CD4-positive, alpha-beta T cell treated with Interleukin-12 subunit alpha and Interleukin-12 subunit beta, for 1 hour (primary cell): ENCODE measurements around the gene C5orf63.
"Not testable (repeated sequence)": the region's sequence is repeated elsewhere in the genome, so short reads cannot be mapped to it uniquely, and the experiment has no call there.

ENCODE experiments used
- DNase-seq: peaks from one replicate; pipeline ENCODE4 v3.0.0-alpha.2; 2020

C5orf63 gene

DNA sequence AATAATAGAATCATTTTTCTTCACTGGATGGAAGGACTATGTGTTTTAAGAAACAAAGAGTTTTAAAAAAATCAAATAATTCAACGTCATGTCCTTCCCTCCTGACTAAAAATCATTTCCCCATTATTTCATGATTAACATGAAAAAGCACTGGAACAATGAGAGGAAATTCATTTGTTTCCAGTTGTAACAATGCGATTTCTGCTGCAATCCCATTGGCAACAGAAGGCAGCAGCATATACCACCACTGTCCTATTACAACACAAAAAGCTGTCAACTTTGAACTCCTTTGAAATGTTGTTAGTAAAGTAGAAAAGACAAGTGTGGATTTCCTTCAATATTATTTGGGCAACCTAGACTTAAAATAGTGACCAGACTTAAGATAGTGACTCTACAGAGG is 3.1 kb downstream of the C5orf63 start:
- no peak for DNase-seq

DNA sequence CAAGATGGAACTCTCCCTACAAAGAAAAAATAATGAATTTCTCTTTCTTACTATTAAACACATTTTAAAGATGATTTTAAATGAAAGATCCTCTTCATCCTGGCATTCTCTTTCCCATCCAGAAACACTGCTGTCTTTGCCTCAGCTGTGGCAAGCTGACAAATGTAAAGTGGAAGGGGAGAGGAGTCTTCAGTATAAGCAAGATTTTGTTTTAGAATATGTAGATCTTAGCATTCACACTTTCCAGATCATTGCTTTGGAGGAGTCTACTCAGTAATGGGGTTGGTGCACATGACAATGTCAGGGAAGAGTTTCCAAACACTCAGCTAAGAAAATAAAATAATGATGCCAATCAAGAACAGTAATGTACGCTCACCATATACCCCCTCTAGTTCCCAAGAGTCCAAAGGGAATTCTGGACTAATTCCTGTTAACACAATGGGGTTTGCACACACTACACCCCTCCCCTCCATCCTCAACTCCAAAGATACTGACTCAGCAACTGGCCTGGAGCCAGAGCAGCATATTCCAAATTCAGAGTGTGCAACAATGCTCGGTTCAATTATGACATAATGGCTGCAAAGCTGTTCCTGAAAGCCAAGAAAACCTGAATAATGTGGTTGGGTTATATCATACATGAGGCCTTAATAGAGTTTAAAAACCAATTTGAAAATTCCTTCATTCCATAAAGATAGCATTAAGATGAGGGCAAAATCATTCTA is 4.6 kb downstream of the C5orf63 start:
- no peak for DNase-seq

DNA sequence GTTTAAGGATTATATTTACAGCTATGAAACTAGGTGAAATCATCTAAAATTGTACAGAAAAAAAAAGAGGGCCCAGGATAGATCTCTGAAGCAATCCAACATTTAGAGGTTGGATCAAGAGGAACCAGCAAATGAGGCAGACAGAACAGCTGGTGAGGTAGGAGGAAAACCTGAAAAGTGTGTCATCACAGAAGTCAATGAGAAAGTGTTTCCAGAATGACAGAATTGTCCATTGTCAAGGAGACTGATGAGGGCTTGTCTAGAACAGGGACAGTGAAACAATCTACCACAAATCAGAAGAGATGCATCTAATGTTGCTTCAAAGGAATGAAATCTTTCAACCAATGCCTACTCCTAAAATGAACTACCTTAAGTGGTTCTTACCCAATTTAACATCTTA is 6.6 kb downstream of the C5orf63 start:
- DNase-seq, result no peak

DNA sequence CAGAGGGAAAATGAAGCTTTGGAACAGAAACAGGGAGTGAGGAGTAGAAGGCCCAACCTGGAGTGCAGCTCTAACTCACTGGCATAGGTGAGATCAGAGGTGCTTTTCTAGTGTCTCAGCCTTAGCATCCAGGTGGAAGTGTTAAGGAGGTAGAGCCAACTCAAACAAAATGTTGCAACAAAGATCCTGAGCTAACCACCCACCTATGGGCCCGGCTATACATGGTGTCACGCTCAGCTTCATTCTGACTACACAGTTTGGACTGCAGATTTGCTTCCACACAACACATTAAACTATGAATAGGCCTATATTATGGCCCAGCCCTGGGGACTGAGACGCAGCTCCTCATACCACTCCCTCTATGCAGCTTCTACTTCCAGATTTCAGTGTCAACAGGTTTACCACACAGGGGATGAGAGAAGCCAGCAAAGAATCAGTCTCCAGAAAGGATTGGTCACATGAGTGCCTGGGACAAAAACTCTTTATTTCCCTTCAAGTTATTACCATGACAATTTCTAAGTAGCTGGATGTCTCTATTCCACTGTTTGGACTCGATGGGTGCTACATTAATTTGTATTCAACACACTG is 9.0 kb downstream of the C5orf63 start:
- DNase-seq, result no peak

DNA sequence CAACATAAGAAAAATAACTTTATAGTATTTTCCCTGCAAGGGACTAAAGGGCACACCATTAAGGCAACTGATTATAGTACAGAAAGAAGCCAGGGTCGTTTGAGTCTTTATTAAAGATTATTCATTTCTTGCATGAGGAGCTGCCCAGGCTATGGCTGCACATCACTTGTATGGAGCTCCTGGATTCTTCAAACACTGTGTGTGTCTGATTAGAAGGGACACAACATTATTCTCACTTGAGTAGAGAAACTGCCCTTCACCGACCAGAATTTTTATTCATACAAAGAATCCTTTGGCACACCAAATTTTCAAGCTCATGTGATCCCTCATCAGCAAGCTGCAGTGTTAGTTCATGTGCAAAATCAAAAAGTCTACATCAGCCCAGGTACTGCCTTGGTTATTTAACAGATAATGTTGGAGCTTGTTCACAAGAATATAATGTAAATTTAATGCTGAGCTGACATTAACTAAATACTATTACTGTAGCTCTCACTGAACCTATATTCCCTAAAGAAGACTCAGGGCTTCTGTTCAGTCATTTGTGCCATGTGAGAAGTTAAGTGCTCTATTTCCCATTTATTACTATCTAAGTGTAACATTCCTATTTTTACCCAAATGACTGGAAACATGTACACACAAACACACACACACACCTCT is 9.9 kb downstream of the C5orf63 start:
- no peak for DNase-seq

DNA sequence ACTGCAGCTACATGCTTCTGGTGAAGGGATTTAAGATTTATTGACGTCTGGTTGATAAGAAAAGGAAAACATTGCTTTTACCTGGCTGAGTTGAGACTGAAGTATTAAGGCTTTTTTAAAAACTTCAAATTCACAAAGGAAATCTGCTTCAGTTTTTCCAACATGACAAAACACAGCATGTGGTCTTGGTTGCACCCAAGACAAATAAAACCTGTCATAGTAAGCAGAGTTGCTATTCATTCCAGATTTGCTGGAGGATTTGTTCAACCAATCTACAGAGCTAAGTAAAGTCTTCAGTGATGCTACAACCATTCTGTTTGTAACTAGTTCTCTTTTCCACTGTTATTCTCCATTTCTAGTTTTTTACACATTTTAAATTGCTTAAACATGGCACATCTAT is 11.3 kb downstream of the C5orf63 start:
- no peak for DNase-seq

DNA sequence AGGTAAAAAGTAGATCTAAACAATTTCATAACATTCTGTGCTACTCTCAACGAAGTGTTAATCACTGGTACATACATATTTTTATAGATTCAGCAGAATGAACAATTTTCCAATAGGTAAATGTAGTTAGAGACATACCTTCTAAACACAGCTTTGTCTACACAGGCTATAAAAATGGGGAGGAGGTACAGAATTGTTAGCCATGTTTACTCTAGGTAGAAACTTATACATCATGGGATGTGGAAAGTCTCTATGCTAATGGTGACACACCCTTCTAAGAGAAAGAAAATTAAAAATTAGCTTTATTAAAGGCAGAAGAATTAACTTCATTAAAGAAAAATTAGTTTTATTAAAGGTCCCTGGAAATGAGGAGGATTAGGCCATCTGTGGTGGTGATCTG is 11.8 kb downstream of the C5orf63 start:
- DNase-seq, result no peak

DNA sequence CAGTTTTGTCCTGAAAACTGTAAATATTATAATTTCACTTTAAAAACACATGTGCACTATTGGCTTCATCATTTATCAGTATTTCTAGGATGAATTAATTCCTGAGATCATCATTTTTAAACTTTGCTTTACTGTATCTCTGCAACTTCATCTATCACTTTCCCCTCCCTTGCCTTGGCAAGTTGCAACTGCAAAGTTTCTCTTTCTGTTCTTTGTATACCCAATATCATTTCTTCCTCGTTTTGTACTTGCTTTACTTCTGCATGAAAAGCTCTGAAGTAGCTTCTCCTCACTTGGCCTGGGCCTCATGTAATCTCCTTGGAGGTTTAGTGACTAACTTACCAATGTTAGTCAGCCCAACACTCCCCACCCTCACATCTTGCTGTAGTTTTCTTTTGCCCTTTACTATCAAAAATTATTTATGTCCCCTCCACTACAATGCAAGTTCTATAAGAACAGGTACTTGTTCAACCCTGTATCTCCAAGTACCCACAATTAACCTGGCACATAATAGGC is 12.8 kb downstream of the C5orf63 start:
- DNase-seq, result no peak

DNA sequence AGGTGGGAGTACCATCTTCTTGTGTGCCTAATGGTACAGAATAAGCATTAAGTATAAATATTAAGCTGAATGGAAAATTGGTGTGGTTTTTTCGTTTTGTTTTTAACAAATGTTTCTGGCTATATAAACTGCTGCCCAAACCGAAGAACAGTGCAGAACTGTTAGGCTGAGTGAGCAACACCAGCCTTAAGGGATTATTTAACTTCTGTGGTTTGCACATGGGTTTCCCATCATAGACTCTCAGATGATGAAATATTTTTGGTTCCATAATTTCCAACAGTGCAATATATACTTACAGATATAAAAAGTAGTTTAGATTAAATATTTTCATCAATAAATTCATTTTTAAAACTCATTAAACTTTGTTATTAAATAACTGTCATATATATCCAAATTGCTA is 16.4 kb downstream of the C5orf63 start:
- DNase-seq, result no peak

DNA sequence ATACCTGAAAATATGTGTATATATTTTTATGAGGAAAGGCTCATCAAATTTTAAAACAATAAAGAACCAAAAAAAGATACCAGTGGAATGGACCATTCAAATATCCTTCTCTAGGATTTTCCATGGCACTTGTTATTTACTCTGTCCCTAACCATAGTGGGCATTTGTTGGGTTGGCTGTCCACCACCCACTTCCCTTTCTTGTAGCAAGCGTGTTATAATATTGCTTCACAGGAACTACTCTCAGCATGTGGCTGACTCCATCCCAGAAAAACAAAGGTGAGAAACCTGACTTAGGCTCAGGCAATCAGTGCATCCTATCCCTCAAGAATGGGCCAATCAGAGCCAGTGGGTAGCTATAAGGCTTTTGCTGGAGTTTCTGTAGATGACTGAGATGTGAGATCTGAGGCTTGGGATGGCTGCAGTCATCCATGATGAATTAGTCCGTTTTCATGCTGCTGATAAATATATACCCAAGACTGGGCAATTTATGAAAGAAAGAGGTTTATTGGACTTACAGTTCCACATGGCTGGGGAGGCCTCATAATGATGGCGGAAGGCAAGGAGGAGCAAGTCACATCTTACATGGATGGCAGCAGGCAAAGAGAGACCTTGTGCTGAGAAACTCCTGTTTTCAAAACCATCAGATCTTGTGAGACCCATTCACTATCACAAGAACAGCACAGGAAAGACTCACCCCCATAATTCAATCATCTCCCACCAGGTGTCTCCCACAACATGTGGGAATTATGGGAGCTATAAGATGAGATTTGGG is 17.2 kb downstream of the C5orf63 start:
- no peak for DNase-seq

DNA sequence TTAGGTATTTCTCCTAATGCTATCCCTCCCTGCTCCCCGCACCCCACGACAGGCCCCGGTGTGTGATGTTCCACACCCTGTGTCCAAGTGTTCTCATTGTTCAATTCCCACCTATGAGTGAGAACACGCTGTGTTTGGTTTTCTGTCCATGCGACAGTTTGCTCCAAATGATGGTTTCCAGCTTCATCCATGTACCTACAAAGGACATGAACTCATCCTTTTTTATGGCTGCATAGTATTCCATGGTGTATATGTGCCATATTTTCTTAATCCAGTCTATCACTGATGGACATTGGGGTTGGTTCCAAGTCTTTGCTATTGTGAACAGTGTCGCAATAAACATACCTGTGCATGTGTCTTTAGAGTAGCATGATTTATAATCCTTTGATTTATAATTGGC is 19.8 kb downstream of the C5orf63 start:
- DNase-seq, result not testable (repeated sequence)

DNA sequence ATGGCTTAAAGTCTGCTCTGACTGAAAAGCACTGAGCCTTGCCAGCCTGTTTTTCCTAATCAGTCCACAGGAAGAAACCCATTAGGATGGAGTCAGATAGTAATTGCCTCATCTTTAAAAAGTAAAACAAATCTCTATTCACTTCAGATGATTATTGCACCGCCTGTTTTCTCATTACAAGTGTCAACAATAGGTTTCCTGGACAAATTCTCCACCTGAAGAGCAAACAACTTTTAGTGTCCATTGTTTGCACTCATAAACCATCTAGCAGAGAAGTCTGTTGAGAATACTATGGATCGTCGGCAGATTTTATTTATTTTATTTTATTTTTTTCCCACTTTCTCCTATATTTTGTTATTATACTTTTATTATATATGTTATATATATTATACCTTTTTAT is 20.3 kb downstream of the C5orf63 start:
- no peak for DNase-seq

DNA sequence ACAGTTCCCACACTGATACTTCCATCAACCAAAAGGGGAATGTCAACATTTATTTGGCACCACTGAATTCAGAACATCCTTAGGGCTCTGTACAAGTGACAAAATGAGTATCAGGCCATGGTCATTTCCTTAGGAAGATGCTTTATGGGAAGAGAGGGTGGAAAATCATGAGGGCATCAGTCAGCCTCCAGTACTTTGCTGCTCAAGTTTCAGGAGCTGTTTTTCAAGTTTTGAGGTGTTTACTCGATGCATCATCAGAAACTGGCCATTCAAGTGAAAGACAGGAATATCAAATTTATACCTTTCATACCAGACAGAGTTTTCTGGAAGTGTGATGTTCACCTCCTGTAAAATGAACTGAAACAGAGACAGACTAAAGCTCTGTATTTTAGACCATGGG is 21.7 kb downstream of the C5orf63 start:
- no peak for DNase-seq

DNA sequence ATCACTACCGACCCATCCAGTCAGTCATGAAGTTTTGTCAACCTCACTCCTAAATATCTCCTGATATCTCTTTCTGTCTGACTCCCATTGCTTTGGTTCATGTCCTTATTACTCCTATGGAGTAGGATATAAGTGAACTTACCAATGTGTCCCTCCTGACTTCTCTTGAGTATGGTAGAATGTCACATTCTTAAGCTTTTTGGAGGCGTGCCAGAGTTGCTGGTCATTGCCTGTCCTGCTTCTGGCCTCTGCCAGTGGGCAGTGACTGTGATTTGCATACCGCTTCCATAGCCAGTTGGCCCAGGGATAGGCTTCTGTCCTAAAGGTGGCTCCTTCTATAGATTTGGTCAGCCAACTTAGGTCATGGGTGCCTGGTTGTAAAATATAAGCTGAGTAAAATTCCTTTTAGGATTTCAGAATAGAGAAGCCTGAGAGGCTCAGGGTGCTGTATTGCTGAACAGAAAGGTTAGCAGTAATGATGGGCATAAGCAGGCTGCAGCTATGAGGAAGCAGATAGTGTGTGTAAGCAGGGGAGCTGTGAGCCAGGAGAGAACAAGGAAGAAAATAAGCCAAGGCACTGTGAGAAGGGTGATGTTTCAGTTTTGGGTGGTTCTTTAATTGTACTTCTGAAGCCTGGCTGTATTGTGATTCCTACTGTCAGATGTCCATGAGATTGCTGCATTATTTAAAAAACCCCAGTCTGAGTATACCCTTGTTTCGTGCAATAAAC is 26.8 kb downstream of the C5orf63 start:
- DNase-seq, result no peak

DNA sequence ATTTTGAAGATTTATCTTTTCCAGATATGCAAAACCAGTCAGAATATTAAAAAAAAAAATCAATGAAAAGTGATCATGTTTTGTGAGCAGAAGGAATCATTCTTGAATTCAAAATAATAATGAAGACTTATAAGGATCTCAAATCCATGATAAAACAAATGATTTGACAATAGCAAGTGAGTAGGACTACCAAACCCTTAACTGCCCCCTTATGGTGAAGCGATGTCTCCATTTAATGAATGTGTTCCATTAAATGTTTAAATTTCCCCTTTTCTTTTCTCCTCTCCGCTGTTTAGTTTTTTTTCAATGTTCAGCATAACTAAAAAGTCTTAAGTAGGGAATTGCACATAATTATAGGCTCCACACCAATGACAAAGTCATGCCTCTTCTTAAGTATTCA is 30.7 kb downstream of the C5orf63 start:
- DNase-seq, result no peak

DNA sequence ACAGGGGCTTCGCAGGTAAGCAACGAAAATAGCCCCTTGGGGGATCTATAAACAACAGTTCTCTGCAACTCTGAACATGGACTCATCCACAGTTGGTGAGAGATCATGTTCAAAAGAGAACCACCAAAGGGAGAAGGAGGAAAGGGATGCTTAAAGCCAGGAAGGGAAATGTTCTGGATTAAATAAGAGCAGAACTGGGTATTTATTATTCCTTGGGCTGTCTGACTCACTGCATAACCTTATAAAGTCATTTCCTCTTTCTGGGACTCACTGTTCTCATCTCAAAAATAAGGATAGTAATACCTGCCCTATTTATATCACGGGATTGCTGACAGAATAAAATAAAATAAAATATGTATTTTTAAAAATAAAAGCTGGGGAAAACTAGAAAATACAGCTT is 31.7 kb downstream of the C5orf63 start:
- DNase-seq, result no peak

DNA sequence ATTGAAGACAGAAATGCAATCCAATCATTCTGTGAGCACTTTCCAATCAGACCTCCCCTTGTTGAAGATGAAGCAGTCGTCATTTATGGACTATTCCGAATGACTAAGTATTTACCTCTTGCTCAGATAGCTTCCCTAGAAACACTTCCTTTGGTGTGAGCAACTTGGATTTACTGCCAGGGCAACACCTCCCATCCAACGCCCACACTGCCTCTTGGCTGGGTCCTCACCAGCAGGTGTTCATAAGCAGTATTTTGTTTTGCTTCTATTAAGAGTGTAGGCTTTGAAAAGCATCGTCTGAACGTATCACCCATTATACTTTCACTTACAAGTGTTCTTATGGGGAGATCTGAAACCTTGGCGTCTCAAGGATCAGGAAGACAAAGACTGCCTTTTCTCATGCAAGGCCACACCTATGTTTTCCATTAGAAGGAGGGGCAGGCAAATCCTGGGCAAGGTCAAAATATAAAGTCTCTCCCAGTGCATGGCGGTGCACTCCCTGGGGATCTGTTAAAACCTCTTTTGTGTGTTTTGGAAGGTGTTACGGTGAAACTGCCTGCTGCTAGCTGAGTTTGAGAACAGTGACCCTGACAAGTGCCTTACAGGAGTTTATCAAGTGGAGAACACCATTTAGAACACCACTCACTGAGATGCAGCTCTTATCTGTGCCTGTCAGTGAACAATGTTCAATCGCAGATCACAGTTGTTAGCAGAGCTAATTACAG is 32.3 kb downstream of the C5orf63 start:
- DNase-seq, result no peak

DNA sequence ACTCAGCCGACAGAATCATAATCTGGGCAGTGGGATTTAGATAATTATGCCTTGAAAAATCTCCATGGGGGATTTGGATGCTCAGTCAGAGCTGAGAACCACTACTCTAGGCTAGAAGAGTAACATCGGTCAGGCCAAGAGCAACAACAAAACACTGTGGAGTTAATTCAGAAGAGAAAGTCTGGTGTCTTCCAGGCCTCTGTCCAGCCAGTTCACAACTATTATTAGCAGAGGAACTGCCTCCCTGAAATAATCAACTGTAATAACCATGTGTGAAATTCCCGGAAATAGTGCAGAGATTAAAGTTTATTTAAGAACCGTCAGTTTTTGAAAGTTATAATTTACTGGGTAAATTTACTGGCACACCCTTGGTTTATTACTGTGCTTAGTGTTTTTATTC is 34.8 kb downstream of the C5orf63 start:
- DNase-seq, result no peak

DNA sequence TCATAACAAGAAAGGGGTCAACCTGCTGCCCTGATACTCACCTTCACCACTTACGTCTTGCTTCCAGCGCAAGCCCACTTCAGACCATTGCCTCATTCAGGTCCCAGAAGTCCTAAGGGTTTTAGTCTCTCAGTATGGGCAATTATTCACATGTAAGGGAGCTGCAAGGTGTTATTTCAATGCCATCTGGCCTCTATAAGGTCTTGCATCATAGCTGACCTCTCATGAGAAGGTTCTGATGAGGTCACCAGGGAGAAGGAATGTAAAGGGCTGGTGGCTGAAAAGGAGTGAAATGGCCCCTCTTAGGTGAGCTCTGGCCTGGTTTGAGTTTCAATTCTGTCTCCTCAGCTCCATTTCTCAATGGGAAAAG is 41.5 kb downstream of the C5orf63 start:
- no peak for DNase-seq

DNA sequence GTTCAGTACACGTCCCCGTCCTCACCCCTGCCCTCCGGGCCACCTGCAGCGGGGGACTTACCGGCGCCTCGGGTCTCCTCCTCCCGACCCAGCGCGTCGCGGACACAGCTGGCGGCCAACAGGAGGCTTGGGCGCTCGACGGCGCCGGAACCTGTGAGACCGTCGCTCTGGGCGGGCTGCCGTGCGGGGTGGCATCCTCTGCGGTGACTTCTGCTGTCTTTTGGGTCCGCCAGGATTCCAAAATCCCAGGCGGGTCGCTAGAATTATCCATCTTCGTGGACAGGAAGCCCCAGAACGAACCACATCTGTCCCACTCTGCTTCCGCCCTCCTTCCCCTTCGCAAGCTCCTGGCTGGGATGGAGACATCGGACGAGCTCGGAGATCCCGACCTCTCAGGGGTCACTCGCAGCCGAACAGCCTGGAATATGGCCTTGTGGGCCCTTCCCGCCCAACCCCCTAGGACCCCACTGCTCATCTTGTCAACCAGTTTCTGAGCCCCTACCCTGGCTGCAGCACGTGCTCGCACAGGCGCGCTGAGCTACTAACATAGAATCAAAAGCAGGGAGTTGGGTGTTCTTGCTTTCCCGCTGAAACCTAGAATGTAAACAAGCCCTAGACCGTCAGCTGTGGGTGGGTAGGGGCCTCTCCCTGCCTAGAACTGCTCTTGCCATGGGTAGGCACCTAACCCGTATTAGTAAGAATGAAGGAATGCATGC is 42.0 kb downstream of the C5orf63 start:
- no peak for DNase-seq
